BJ (cell line): ENCODE measurements around the gene RARRES2. TPM values are rescaled to one million over a fixed set of nuclear protein-coding genes. Genes with fewer than 3 reads are reported as not detected.

ENCODE experiments used
- CTCF ChIA-PET: fragments of 350-600 bp; formaldehyde crosslinking; extraction: SDS; loops from one replicate; lab custom pipeline; 2021; ENCODE audit warnings: antibody characterized with exemption, inconsistent platforms; lab: Yijun Ruan, JAX
- POLR2A ChIA-PET: fragments of 300-600 bp; sonication (Branson Sonifier 250); formaldehyde crosslinking; extraction: SDS; loops from one replicate; lab custom pipeline; 2021; ENCODE audit warnings: antibody characterized with exemption; lab: Charles Lee
- DNase-seq: peaks from one replicate; pipeline ENCODE4 v3.0.0-alpha.2; 2011; ENCODE audit warnings: low read depth
- H3K27me3 ChIP-seq: 2 replicates; pipeline ENCODE4 v1.6.0; 2011; ENCODE audit warnings: low read length; ENCODE audit not compliant: control insufficient read depth, insufficient read depth
- H3K36me3 ChIP-seq: 2 replicates; pipeline ENCODE4 v1.5.1; 2011; ENCODE audit warnings: low read length; ENCODE audit not compliant: control insufficient read depth, insufficient read depth
- H3K4me3 ChIP-seq: 2 replicates; pipeline ENCODE4 v1.5.1; 2011; ENCODE audit warnings: low read depth, mild to moderate bottlenecking, control low read depth, low read length
- CTCF ChIP-seq: IDR thresholded peaks from 2 replicates; pipeline ENCODE4 v1.5.1; 2011; ENCODE audit warnings: low read depth, mild to moderate bottlenecking, control low read depth, inconsistent platforms, low read length, moderate library complexity; ENCODE audit not compliant: insufficient read depth
- polyA plus RNA-seq: library from polyadenylated mRNA; depleted of rRNA; stranded (reverse); fragments of >200 nt; gene quantifications from 2 replicates; pipeline ENCODE4 v1.2.3, GENCODE V29; 2011

The RARRES2 gene
- polyA plus RNA-seq, 1 experiment: 6.3 TPM

DNA sequence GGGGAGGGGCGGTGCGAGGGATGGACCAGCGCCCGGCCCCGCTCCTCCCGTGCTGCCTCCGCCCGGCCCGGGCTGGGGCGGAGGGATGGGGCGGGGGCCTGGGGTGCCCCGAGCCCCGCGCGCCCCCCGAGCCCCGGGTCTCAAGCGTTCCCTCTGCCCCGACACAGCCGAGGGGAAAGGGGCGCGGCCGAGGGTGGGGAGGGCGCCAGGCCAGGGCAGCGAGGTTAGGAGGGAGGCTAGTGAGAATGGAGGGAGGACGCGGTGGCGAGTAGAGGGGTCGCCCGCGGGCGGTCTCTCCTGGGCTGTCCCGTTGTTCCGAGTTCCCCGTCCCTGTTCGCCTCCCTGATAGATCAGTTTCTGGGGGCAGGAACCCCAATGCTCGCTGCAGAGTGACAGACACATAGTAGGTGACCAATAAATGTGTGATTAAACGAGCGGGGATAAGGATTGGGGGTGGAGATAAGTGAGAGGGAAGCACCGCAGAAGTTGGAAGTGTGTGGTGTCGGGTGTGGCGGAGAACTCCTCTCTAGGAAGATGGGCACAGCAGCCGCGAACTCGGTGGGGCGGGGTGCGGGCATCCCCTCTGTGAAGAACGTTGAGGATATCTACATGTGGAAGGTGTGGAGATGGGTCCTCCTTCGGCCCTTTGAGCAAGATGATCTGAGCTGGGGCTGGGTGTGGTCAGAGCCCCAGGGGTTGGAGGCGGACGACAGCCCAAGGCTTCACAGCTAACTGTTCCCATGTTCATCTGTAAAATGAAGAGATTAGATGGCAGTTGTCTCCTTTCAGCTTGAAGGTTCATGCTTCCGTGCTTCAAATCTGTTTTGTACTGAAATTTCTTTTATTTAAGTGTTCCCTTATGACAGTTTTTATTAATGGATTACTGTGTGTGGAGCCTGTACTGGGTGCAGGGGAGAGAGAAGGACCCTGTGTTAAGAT is 38.3 kb upstream of the RARRES2 start:
- Histone ChIP-seq H3K4me3 (peak overlapping the region; percentile 84), H3K36me3 (peaks cover 2% of the 10 kb centered on the region; the same call in 1 of the 2 replicates), H3K27me3 (no peaks in the 10 kb centered on the region)
- no peak for TF ChIP-seq CTCF
- ChIA-PET CTCF (interaction anchor here (0.9 to 1.8 kb wide), 2 partner anchors 9 to 23 kb away, joined by 3 to 4 read pairs; no protein-coding TSS in a partner anchor), POLR2A (no interaction called here)
- DNase-seq: no peak

DNA sequence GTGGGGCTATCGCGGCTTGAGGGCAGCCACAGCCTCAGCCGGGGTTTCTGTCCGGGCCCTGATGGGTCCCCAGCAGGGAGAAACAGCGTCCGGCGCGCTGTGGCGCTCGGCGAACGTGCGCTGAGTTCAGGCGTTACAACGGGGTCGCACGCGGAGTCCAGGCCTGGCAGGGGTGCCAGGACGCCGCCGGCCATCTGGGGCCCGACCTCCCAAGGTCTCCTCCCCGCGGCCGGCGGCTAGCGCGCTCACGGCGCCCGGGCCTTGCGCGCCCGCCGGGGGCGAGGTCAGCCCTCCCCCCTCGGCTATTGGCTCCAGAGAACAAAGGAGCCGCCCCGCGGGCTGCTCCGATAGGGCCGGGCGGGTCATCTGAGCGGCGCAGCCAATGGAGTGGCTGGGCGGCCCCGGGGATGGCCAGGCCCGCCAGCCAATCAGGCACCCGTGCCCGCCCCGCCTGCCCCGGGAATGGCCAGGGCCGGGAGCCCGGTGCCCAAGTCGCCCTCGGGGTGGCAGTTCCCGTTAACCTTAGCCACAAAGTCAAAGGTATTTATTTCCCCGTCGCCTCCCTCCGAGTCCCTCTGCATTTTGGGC is 37.5 kb upstream of the RARRES2 start, which contains the start of gene ZNF775:
Gene ZNF775 (plus strand): TSS at position 478 of the 588 bp plus-strand sequence. CDS start 9,141 bp downstream, outside the sequence.
- no peak for TF ChIP-seq CTCF
- ChIA-PET POLR2A (interaction anchor here (0.6 kb wide), 1 partner anchor 918 kb away, joined by 3 read pairs; the partner anchor contains the start of gene ZNF777), CTCF (interaction anchor here (1.0 to 1.3 kb wide), 2 partner anchors 43 to 65 kb away, joined by 3 read pairs; no protein-coding TSS in a partner anchor)
- peaks cover 6% of the 10 kb centered on the region for H3K36me3 ChIP-seq
- peak within 1 kb of the TSS; percentile 84 for H3K4me3 ChIP-seq
- no peaks in the 10 kb centered on the region for H3K27me3 ChIP-seq
- peak; percentile 66 for DNase-seq

- H3K27me3 ChIP-seq: no peaks in the 10 kb centered on the region
- CTCF ChIA-PET: interaction anchor here (0.7 to 1.7 kb wide), 6 partner anchors 20 to 64 kb away, joined by 3 to 4 read pairs (median 3); no protein-coding TSS in a partner anchor
Measured at GRCh38 chr7:150378115-150378852, 36.9 kb upstream of the RARRES2 start.

GRCh38 chr7:150377635-150378034 is 36.2 kb upstream of the RARRES2 start:
- H3K27me3 ChIP-seq: no peaks in the 10 kb centered on the region
- TF ChIP-seq CTCF: no peak
- H3K36me3 ChIP-seq: peaks cover 17% of the 10 kb centered on the region
- no peak overlapping the region for H3K4me3 ChIP-seq
- CTCF ChIA-PET: interaction anchor here (0.7 to 1.7 kb wide), 5 partner anchors 19 to 64 kb away, joined by 3 to 4 read pairs (median 3); no protein-coding TSS in a partner anchor
- DNase-seq: no peak
- POLR2A ChIA-PET: interaction anchor here (0.6 kb wide), 1 partner anchor 9 kb away, joined by 4 read pairs; the partner anchor contains the start of gene REPIN1

More at GRCh38 chr7:150378115-150378852, 36.9 kb upstream of the RARRES2 start:
- peaks cover 11% of the 10 kb centered on the region for H3K36me3 ChIP-seq
- DNase-seq: no peak
- H3K4me3 ChIP-seq: peak overlapping the region; percentile 84
- POLR2A ChIA-PET: interaction anchor here (0.6 kb wide), 2 partner anchors 10 to 918 kb away, joined by 3 to 4 read pairs; partner anchors contain the start of genes REPIN1 and ZNF777
- peak; percentile 37; the same call in 1 of the 2 replicates for TF ChIP-seq CTCF
